ENCODE measurements around the gene OCSTAMP.
A peak's percentile ranks its signal among the peaks of the same experiment; 100 is the strongest.

OCSTAMP gene

DNA sequence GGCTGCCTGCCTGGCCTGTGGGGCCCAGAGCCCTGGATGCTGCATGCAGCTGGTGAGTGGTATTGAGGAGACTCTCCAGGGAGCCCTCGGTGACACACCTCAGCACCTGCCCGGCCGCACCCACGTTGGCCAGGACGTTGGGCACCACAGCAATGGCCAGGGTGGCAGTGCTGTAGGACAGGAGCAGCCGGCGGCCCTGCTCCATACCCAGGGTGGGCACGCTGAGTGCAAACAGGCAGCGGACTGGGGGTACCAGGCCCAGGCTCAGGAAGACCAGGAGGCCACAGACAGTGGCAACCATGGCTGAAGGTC lies 4.7 kb downstream of the OCSTAMP start:
- H3K9me3 ChIP-seq (ENCODE audit: control insufficient read depth in 1 of 2, low read length in 2 of 2): no peaks in the 10 kb centered on the region
- H3K9ac ChIP-seq (ENCODE audit: low read depth in 1 of 2, low read length in 2 of 2): no peak overlapping the region
- no peaks in the 10 kb centered on the region for H3K36me3 ChIP-seq (ENCODE audit: control insufficient read depth in 1 of 2, insufficient read depth in 2 of 2, low read length in 2 of 2)
- no peaks in the 10 kb centered on the region for H3K27me3 ChIP-seq (ENCODE audit: control insufficient read depth in 1 of 2, insufficient read depth in 2 of 2, low read length in 2 of 2)
- H3K4me1 ChIP-seq (ENCODE audit: control insufficient read depth in 1 of 2, insufficient read depth in 2 of 2, low read length in 2 of 2): peaks cover 12 to 20% of the 10 kb centered on the region in 2 donors
- no peak overlapping the region for H3K4me3 ChIP-seq (ENCODE audit: low read depth in 1 of 2, low read length in 2 of 2)
- no peak overlapping the region for H3K27ac ChIP-seq (ENCODE audit: low read depth, low read length)

DNA sequence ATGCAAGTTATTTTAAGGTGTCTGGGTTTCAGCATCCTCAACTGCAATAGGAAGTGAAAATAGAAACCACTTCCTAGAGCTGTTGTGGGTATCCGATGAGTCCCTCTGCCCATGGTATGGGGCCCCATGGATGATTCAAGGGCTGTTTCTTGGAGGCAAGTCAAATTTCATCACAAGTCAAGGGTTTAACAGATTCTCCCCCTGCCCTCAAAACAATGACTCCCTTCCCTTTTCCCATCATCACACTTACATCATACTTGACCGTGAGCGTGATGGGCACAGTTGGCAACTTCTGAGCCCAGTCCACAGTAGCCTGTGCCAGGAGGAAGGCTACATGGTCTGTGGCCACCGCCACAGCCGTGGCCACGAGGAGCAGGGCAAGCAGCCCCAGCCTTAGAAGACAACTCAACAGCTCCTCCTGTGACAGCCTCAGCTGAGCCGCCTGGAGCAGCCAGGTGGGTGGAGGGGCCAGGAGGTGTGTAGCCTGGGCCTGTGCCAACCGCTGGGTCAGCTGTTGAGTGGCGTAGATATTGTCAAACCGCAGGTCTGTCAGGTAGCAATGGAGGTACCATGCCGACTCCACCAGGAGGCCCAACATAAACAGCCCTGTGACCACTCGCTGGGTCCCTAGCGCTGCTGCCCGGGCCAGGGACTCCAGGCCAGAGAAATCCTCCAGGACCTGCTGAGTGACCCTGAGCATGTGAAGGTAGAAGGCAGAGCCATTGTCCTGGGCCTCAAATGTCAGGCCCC lies 5.2 kb downstream of the OCSTAMP start:
- Histone ChIP-seq H3K36me3 (ENCODE audit: control insufficient read depth in 1 of 2, insufficient read depth in 2 of 2, low read length in 2 of 2) (no peaks in the 10 kb centered on the region), H3K4me1 (ENCODE audit: control insufficient read depth in 1 of 2, insufficient read depth in 2 of 2, low read length in 2 of 2) (peaks cover 12 to 20% of the 10 kb centered on the region in 2 donors), H3K4me3 (ENCODE audit: low read depth in 1 of 2, low read length in 2 of 2) (peak overlapping the region in 1 of 2 donors; percentile 16), H3K27me3 (ENCODE audit: control insufficient read depth in 1 of 2, insufficient read depth in 2 of 2, low read length in 2 of 2) (no peaks in the 10 kb centered on the region), H3K9me3 (ENCODE audit: control insufficient read depth in 1 of 2, low read length in 2 of 2) (no peaks in the 10 kb centered on the region), H3K9ac (ENCODE audit: low read depth in 1 of 2, low read length in 2 of 2) (no peak overlapping the region), H3K27ac (ENCODE audit: low read depth, low read length) (no peak overlapping the region)

DNA sequence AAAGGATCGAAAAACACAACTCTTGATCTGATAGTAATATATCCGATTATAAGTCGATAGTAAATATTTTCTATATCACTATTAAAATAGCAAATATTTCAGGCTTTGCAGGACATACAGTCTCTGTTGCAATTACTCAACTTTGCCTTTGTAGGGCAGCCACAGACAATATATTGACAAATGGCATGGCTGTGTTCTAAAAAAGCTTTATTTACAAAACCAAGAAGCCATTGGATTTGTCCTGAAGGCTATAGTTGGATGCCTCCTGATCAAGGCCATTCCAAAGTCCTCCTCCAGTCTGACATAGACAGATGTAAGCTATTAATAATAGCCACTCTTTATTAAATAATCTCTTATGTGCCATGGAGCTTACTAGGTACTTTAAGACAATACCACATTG lies 5.9 kb downstream of the OCSTAMP start:
- no peak overlapping the region for H3K9ac ChIP-seq (ENCODE audit: low read depth in 1 of 2, low read length in 2 of 2)
- H3K27ac ChIP-seq (ENCODE audit: low read depth, low read length): no peak overlapping the region
- H3K4me1 ChIP-seq (ENCODE audit: control insufficient read depth in 1 of 2, insufficient read depth in 2 of 2, low read length in 2 of 2): peaks cover 12 to 20% of the 10 kb centered on the region in 2 donors
- no peaks in the 10 kb centered on the region for H3K9me3 ChIP-seq (ENCODE audit: control insufficient read depth in 1 of 2, low read length in 2 of 2)
- H3K27me3 ChIP-seq (ENCODE audit: control insufficient read depth in 1 of 2, insufficient read depth in 2 of 2, low read length in 2 of 2): no peaks in the 10 kb centered on the region
- H3K36me3 ChIP-seq (ENCODE audit: control insufficient read depth in 1 of 2, insufficient read depth in 2 of 2, low read length in 2 of 2): no peaks in the 10 kb centered on the region
- H3K4me3 ChIP-seq (ENCODE audit: low read depth in 1 of 2, low read length in 2 of 2): no peak overlapping the region

DNA sequence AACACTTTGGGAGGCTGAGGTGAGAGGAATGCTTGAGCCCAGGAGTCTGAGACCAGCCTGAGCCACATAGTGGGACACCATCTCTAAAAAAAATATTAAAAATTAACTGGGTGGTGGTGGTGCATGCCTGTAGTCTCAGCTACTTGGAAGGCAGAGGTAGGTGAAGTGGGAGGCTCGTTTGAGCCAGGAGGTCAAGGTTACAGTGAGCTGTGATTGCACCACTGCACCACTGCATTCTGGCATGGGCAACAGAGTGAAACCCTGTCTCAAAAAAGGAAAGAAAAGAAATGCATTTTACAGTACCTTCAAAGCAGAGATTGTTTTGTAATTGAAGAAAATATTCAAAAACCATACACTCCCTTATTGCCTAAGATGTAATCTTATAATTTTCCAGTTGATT lies 6.5 kb downstream of the OCSTAMP start:
- Histone ChIP-seq H3K27me3 (ENCODE audit: control insufficient read depth in 1 of 2, insufficient read depth in 2 of 2, low read length in 2 of 2) (no peaks in the 10 kb centered on the region), H3K27ac (ENCODE audit: low read depth, low read length) (no peak overlapping the region), H3K9me3 (ENCODE audit: control insufficient read depth in 1 of 2, low read length in 2 of 2) (no peaks in the 10 kb centered on the region)

DNA sequence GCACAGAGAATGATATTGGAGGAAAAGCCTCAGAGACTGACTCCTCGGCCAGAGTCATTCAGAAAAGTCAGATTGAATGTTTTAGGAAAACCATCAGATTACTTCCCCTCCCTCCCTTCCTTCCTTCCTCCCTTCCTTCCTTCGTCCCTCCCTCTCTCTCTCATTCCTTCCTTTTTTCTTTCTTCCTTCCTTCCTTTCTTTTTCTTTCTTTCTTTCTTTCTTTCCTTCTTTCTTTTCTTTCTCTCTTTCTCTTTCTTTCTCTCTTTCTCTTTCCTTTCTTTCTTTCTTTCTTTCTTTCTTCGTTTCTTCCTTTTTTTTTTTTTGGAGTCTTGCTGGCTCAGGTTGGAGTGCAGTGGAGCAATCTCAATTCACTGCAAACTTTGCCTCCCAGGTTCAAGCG lies 7.4 kb downstream of the OCSTAMP start:
- Histone ChIP-seq H3K4me1 (ENCODE audit: control insufficient read depth in 1 of 2, insufficient read depth in 2 of 2, low read length in 2 of 2) (peaks cover 12 to 20% of the 10 kb centered on the region in 2 donors), H3K27ac (ENCODE audit: low read depth, low read length) (no peak overlapping the region), H3K36me3 (ENCODE audit: control insufficient read depth in 1 of 2, insufficient read depth in 2 of 2, low read length in 2 of 2) (no peaks in the 10 kb centered on the region), H3K9me3 (ENCODE audit: control insufficient read depth in 1 of 2, low read length in 2 of 2) (no peaks in the 10 kb centered on the region), H3K4me3 (ENCODE audit: low read depth in 1 of 2, low read length in 2 of 2) (no peak overlapping the region), H3K27me3 (ENCODE audit: control insufficient read depth in 1 of 2, insufficient read depth in 2 of 2, low read length in 2 of 2) (no peaks in the 10 kb centered on the region), H3K9ac (ENCODE audit: low read depth in 1 of 2, low read length in 2 of 2) (no peak overlapping the region)

More for the DNA sequence above, 6.5 kb downstream of the OCSTAMP start:
- H3K4me3 ChIP-seq (ENCODE audit: low read depth in 1 of 2, low read length in 2 of 2): no peak overlapping the region
- no peak overlapping the region for H3K9ac ChIP-seq (ENCODE audit: low read depth in 1 of 2, low read length in 2 of 2)
- peaks cover 12 to 20% of the 10 kb centered on the region in 2 donors for H3K4me1 ChIP-seq (ENCODE audit: control insufficient read depth in 1 of 2, insufficient read depth in 2 of 2, low read length in 2 of 2)
- no peaks in the 10 kb centered on the region for H3K36me3 ChIP-seq (ENCODE audit: control insufficient read depth in 1 of 2, insufficient read depth in 2 of 2, low read length in 2 of 2)

DNA sequence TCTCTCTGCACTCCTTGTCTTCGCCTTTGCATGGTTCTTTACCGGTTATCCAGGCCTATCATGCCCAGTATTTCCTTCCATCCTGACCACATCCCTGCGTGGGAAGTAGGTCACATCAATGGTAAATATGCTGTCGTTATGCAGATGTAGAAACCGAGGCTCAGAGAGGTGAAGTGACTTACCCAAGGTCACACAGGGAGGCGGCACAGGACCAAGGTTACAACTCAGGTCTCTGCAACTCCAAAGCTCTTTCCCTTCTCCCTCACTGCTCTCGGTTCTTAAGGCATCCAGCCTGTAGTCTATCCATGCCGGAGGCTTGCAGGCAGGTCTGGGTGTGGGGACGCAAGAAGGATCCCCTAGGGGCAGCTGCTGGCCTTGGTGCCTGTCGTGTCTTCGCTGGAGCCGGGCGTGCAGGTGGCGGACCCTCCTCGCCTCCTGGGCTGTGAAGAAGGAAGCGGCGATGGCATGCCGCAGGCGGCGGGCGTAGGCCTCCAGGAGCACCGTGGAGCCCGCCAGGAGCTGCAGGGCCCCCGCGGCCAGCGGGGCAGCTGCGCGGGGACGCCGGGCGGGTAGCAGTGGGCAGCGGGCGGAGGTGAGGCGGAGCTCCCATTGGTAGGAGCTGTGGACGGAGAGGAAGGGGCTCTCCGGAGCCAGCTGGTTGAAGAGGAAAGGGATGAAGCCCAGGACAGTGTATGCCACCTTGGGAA lies 9.1 kb downstream of the OCSTAMP start:
- Histone ChIP-seq H3K9me3 (ENCODE audit: control insufficient read depth in 1 of 2, low read length in 2 of 2) (no peaks in the 10 kb centered on the region), H3K4me1 (ENCODE audit: control insufficient read depth in 1 of 2, insufficient read depth in 2 of 2, low read length in 2 of 2) (peaks cover 12 to 20% of the 10 kb centered on the region in 2 donors), H3K4me3 (ENCODE audit: low read depth in 1 of 2, low read length in 2 of 2) (no peak overlapping the region), H3K36me3 (ENCODE audit: control insufficient read depth in 1 of 2, insufficient read depth in 2 of 2, low read length in 2 of 2) (no peaks in the 10 kb centered on the region), H3K27ac (ENCODE audit: low read depth, low read length) (no peak overlapping the region), H3K9ac (ENCODE audit: low read depth in 1 of 2, low read length in 2 of 2) (no peak overlapping the region), H3K27me3 (ENCODE audit: control insufficient read depth in 1 of 2, insufficient read depth in 2 of 2, low read length in 2 of 2) (no peaks in the 10 kb centered on the region)

DNA sequence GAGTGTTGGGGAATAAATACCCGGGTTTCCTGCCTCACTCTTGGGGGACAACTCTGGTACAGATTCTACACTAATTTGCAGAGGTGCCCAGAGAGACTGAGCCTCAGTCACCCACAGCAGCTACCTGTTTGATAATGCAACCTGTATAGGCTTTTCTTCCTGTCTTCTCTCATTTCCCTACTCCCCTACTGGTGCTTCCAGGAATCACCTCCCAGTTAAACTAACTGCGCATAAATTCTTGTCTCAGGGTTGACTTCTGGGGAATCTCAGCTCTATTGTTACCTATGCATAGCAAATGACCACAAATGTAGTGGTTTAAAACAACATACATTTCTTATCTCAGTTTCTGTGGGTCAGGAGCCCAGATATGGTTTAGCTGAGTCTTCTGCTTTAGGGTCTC lies 11.3 kb downstream of the OCSTAMP start:
- no peaks in the 10 kb centered on the region for H3K36me3 ChIP-seq (ENCODE audit: control insufficient read depth in 1 of 2, insufficient read depth in 2 of 2, low read length in 2 of 2)
- H3K4me1 ChIP-seq (ENCODE audit: control insufficient read depth in 1 of 2, insufficient read depth in 2 of 2, low read length in 2 of 2): peaks cover 0 to 6% of the 10 kb centered on the region in 2 donors
- no peak overlapping the region for H3K27ac ChIP-seq (ENCODE audit: low read depth, low read length)
- no peak overlapping the region for H3K4me3 ChIP-seq (ENCODE audit: low read depth in 1 of 2, low read length in 2 of 2)
- no peaks in the 10 kb centered on the region for H3K27me3 ChIP-seq (ENCODE audit: control insufficient read depth in 1 of 2, insufficient read depth in 2 of 2, low read length in 2 of 2)
- H3K9me3 ChIP-seq (ENCODE audit: control insufficient read depth in 1 of 2, low read length in 2 of 2): no peaks in the 10 kb centered on the region
- no peak overlapping the region for H3K9ac ChIP-seq (ENCODE audit: low read depth in 1 of 2, low read length in 2 of 2)

DNA sequence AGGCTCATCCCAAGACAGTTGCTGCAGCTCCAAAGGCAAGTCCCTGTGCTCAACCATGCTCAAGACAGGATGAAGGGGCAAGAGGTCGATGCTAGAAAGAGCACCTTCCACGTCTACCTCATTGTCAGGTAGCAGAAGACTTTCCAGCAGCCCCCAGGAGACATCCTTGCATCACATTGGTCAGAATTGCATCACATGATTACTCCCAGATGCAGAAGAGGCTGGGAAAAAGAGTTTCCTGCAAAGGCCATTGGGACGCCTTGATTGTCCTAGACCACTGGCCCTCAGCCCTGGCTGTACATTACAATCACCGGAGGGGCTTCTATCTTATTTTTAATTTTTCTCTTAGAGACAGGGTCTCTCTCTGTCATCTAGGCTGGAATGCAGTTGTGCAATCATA lies 19.8 kb downstream of the OCSTAMP start:
- Histone ChIP-seq H3K36me3 (ENCODE audit: control insufficient read depth in 1 of 2, insufficient read depth in 2 of 2, low read length in 2 of 2) (no peaks in the 10 kb centered on the region), H3K4me1 (ENCODE audit: control insufficient read depth in 1 of 2, insufficient read depth in 2 of 2, low read length in 2 of 2) (no peaks in the 10 kb centered on the region), H3K4me3 (ENCODE audit: low read depth in 1 of 2, low read length in 2 of 2) (no peak overlapping the region), H3K27me3 (ENCODE audit: control insufficient read depth in 1 of 2, insufficient read depth in 2 of 2, low read length in 2 of 2) (peaks cover 0 to 4% of the 10 kb centered on the region in 2 donors), H3K27ac (ENCODE audit: low read depth, low read length) (no peak overlapping the region), H3K9ac (ENCODE audit: low read depth in 1 of 2, low read length in 2 of 2) (no peak overlapping the region), H3K9me3 (ENCODE audit: control insufficient read depth in 1 of 2, low read length in 2 of 2) (no peaks in the 10 kb centered on the region)

DNA sequence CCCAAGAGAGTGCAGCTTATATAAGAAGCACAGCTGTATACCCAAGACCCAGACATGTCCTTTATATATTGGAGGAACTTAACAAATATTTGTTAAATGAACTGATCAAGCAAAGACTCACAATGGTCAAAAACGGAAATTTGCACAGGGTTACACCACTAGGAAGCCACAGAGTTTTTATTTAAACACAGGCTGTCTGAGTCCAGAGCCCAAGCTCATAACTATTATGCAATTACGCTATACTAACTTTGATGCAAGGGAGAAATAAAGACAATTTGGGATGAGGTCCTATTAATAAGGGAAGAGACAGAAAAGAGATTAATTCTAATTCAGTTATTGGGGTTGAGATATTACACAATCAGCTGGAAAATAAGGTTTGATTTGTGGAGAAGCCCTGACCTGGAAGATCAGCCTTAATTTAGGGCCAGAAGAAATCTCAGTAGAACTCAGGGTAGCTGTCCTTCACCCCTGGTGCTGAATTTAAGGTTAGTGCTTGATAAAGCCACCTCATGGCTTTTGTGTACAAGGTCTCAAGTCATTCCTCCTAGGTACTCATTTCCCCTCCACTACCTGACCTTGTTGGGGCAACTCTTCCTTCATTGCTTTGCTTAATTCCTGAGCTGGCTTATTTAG lies 26.6 kb downstream of the OCSTAMP start:
- H3K4me3 ChIP-seq (ENCODE audit: low read depth in 1 of 2, low read length in 2 of 2): no peak overlapping the region
- no peak overlapping the region for H3K9ac ChIP-seq (ENCODE audit: low read depth in 1 of 2, low read length in 2 of 2)

DNA sequence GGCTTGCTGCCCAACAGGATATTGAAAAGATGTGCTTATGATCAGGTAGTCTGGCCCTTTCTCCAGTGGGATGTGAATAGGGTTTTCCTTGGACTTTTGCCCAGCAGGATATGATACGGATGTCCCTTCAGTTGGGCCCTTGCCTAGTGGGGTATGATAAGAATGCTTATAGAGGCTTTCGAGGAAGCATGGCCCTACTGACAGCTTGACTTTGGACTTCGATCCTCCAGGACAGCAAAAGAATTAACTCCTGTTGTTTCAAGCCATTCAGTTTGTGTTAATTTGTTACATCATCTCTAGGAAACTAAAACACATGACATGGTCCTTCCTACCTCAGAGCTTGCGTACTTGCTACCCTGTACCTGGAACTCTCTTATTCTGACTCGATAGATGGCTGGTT lies 27.3 kb downstream of the OCSTAMP start:
- no peak overlapping the region for H3K9ac ChIP-seq (ENCODE audit: low read depth in 1 of 2, low read length in 2 of 2)
- H3K4me3 ChIP-seq (ENCODE audit: low read depth in 1 of 2, low read length in 2 of 2): no peak overlapping the region
- no peaks in the 10 kb centered on the region for H3K9me3 ChIP-seq (ENCODE audit: control insufficient read depth in 1 of 2, low read length in 2 of 2)
- H3K36me3 ChIP-seq (ENCODE audit: control insufficient read depth in 1 of 2, insufficient read depth in 2 of 2, low read length in 2 of 2): no peaks in the 10 kb centered on the region
- no peaks in the 10 kb centered on the region for H3K27me3 ChIP-seq (ENCODE audit: control insufficient read depth in 1 of 2, insufficient read depth in 2 of 2, low read length in 2 of 2)
- no peak overlapping the region for H3K27ac ChIP-seq (ENCODE audit: low read depth, low read length)
- H3K4me1 ChIP-seq (ENCODE audit: control insufficient read depth in 1 of 2, insufficient read depth in 2 of 2, low read length in 2 of 2): no peaks in the 10 kb centered on the region

More for the DNA sequence above, 26.6 kb downstream of the OCSTAMP start:
- H3K27me3 ChIP-seq (ENCODE audit: control insufficient read depth in 1 of 2, insufficient read depth in 2 of 2, low read length in 2 of 2): peaks cover 0 to 3% of the 10 kb centered on the region in 2 donors
- no peaks in the 10 kb centered on the region for H3K4me1 ChIP-seq (ENCODE audit: control insufficient read depth in 1 of 2, insufficient read depth in 2 of 2, low read length in 2 of 2)
- no peaks in the 10 kb centered on the region for H3K9me3 ChIP-seq (ENCODE audit: control insufficient read depth in 1 of 2, low read length in 2 of 2)
- no peaks in the 10 kb centered on the region for H3K36me3 ChIP-seq (ENCODE audit: control insufficient read depth in 1 of 2, insufficient read depth in 2 of 2, low read length in 2 of 2)
- no peak overlapping the region for H3K27ac ChIP-seq (ENCODE audit: low read depth, low read length)

Data from duodenal mucosa (tissue), 2 donors.